Measurements from ENCODE around the gene CAB39L. TPM values are rescaled to one million over a fixed set of nuclear protein-coding genes. Genes with fewer than 3 reads are reported as not detected.
A peak's percentile ranks its signal among the peaks of the same experiment; 100 is the strongest.

CAB39L gene
- total and polyA plus RNA-seq, 4 donors, result 31.8 to 44.1 (median 36.5) TPM

GRCh38 chr13:49311816-49312215, 132.0 kb downstream of the CAB39L start:
- Histone ChIP-seq H3K36me3 (ENCODE audit: control insufficient read depth, insufficient read depth, low read length) (peaks cover 10% of the 10 kb centered on the region), H3K4me3 (ENCODE audit: low read depth, low read length) (no peak overlapping the region), H3K9me3 (ENCODE audit: control insufficient read depth, insufficient read depth, low read length) (no peaks in the 10 kb centered on the region), H3K27ac (ENCODE audit: low read depth, low read length) (no peak overlapping the region), H3K4me1 (ENCODE audit: control insufficient read depth, insufficient read depth, low read length) (peaks cover 14% of the 10 kb centered on the region), H3K27me3 (ENCODE audit: control insufficient read depth, insufficient read depth, low read length) (no peaks in the 10 kb centered on the region)
- 97% methylated on average over 5 of the region's 6 CpGs for WGBS (ENCODE audit: insufficient coverage)
- DNase-seq (ENCODE audit: low read depth in 4 of 6, low spot score in 6 of 6), result no peak

- peaks cover 18% of the 10 kb centered on the region for H3K36me3 ChIP-seq (ENCODE audit: control insufficient read depth, insufficient read depth, low read length)
- no peak for DNase-seq (ENCODE audit: low read depth in 4 of 6, low spot score in 6 of 6)
- 96% methylated on average over 2 of the region's 3 CpGs for WGBS (ENCODE audit: insufficient coverage)
- H3K27ac ChIP-seq (ENCODE audit: low read depth, low read length), result no peak overlapping the region
- H3K27me3 ChIP-seq (ENCODE audit: control insufficient read depth, insufficient read depth, low read length), result no peaks in the 10 kb centered on the region
- peaks cover 15% of the 10 kb centered on the region for H3K4me1 ChIP-seq (ENCODE audit: control insufficient read depth, insufficient read depth, low read length)
- H3K9me3 ChIP-seq (ENCODE audit: control insufficient read depth, insufficient read depth, low read length), result no peaks in the 10 kb centered on the region
- no peak overlapping the region for H3K4me3 ChIP-seq (ENCODE audit: low read depth, low read length)
Measured at GRCh38 chr13:49310251-49310650, 133.6 kb downstream of the CAB39L start.

- WGBS (ENCODE audit: insufficient coverage), result 54% methylated on average over 9 of the region's 11 CpGs
- H3K27ac ChIP-seq (ENCODE audit: low read depth, low read length), result peak overlapping the region; percentile 48
- H3K27me3 ChIP-seq (ENCODE audit: control insufficient read depth, insufficient read depth, low read length), result no peaks in the 10 kb centered on the region
- H3K4me3 ChIP-seq (ENCODE audit: low read depth, low read length), result no peak overlapping the region
- no peaks in the 10 kb centered on the region for H3K9me3 ChIP-seq (ENCODE audit: control insufficient read depth, insufficient read depth, low read length)
- peaks cover 17% of the 10 kb centered on the region for H3K4me1 ChIP-seq (ENCODE audit: control insufficient read depth, insufficient read depth, low read length)
- peaks cover 16% of the 10 kb centered on the region for H3K36me3 ChIP-seq (ENCODE audit: control insufficient read depth, insufficient read depth, low read length)
- no peak for DNase-seq (ENCODE audit: low read depth in 4 of 6, low spot score in 6 of 6)
Measured at GRCh38 chr13:49308921-49309408, 134.9 kb downstream of the CAB39L start.

GRCh38 chr13:49308097-49308875, 135.6 kb downstream of the CAB39L start:
- H3K4me3 ChIP-seq (ENCODE audit: low read depth, low read length), result no peak overlapping the region
- peak overlapping the region; percentile 48 for H3K27ac ChIP-seq (ENCODE audit: low read depth, low read length)
- peak in 1 of 6 donors; percentile 79 for DNase-seq (ENCODE audit: low read depth in 4 of 6, low spot score in 6 of 6)

GRCh38 chr13:49307365-49307764, 136.5 kb downstream of the CAB39L start:
- Histone ChIP-seq H3K27ac (ENCODE audit: low read depth, low read length) (no peak overlapping the region), H3K9me3 (ENCODE audit: control insufficient read depth, insufficient read depth, low read length) (no peaks in the 10 kb centered on the region), H3K4me1 (ENCODE audit: control insufficient read depth, insufficient read depth, low read length) (peaks cover 30% of the 10 kb centered on the region), H3K4me3 (ENCODE audit: low read depth, low read length) (no peak overlapping the region), H3K36me3 (ENCODE audit: control insufficient read depth, insufficient read depth, low read length) (peaks cover 15% of the 10 kb centered on the region), H3K27me3 (ENCODE audit: control insufficient read depth, insufficient read depth, low read length) (no peaks in the 10 kb centered on the region)
- 81% methylated on average over 4 of the region's 6 CpGs for WGBS (ENCODE audit: insufficient coverage)
- DNase-seq (ENCODE audit: low read depth in 4 of 6, low spot score in 6 of 6), result no peak

More at GRCh38 chr13:49308097-49308875, 135.6 kb downstream of the CAB39L start:
- Histone ChIP-seq H3K4me1 (ENCODE audit: control insufficient read depth, insufficient read depth, low read length) (peaks cover 23% of the 10 kb centered on the region), H3K27me3 (ENCODE audit: control insufficient read depth, insufficient read depth, low read length) (no peaks in the 10 kb centered on the region), H3K9me3 (ENCODE audit: control insufficient read depth, insufficient read depth, low read length) (no peaks in the 10 kb centered on the region), H3K36me3 (ENCODE audit: control insufficient read depth, insufficient read depth, low read length) (peaks cover 15% of the 10 kb centered on the region)
- WGBS (ENCODE audit: insufficient coverage), result 49% methylated on average over 5 of the region's 7 CpGs

- H3K4me1 ChIP-seq (ENCODE audit: control insufficient read depth, insufficient read depth, low read length), result peaks cover 41% of the 10 kb centered on the region
- no peaks in the 10 kb centered on the region for H3K9me3 ChIP-seq (ENCODE audit: control insufficient read depth, insufficient read depth, low read length)
- H3K27ac ChIP-seq (ENCODE audit: low read depth, low read length), result no peak overlapping the region
- H3K36me3 ChIP-seq (ENCODE audit: control insufficient read depth, insufficient read depth, low read length), result peaks cover 15% of the 10 kb centered on the region
- 65% methylated on average over 13 of the region's 15 CpGs for WGBS (ENCODE audit: insufficient coverage)
- DNase-seq (ENCODE audit: low read depth in 4 of 6, low spot score in 6 of 6), result no peak
- H3K27me3 ChIP-seq (ENCODE audit: control insufficient read depth, insufficient read depth, low read length), result no peaks in the 10 kb centered on the region
- H3K4me3 ChIP-seq (ENCODE audit: low read depth, low read length), result no peak overlapping the region
Measured at GRCh38 chr13:49305792-49306425, 138.0 kb downstream of the CAB39L start.

GRCh38 chr13:49304763-49305700, 138.8 kb downstream of the CAB39L start:
- Histone ChIP-seq H3K36me3 (ENCODE audit: control insufficient read depth, insufficient read depth, low read length) (peaks cover 14% of the 10 kb centered on the region), H3K27ac (ENCODE audit: low read depth, low read length) (no peak overlapping the region), H3K27me3 (ENCODE audit: control insufficient read depth, insufficient read depth, low read length) (no peaks in the 10 kb centered on the region), H3K4me3 (ENCODE audit: low read depth, low read length) (no peak overlapping the region), H3K4me1 (ENCODE audit: control insufficient read depth, insufficient read depth, low read length) (peaks cover 49% of the 10 kb centered on the region), H3K9me3 (ENCODE audit: control insufficient read depth, insufficient read depth, low read length) (no peaks in the 10 kb centered on the region)
- no peak for DNase-seq (ENCODE audit: low read depth in 4 of 6, low spot score in 6 of 6)
- WGBS (ENCODE audit: insufficient coverage), result 83% methylated on average over 25 of the region's 25 CpGs

- DNase-seq (ENCODE audit: low read depth in 4 of 6, low spot score in 6 of 6), result no peak
- Histone ChIP-seq H3K27ac (ENCODE audit: low read depth, low read length) (no peak overlapping the region), H3K4me1 (ENCODE audit: control insufficient read depth, insufficient read depth, low read length) (peaks cover 50% of the 10 kb centered on the region), H3K27me3 (ENCODE audit: control insufficient read depth, insufficient read depth, low read length) (no peaks in the 10 kb centered on the region), H3K4me3 (ENCODE audit: low read depth, low read length) (no peak overlapping the region), H3K36me3 (ENCODE audit: control insufficient read depth, insufficient read depth, low read length) (peaks cover 12% of the 10 kb centered on the region), H3K9me3 (ENCODE audit: control insufficient read depth, insufficient read depth, low read length) (no peaks in the 10 kb centered on the region)
- 94% methylated on average over 12 of the region's 12 CpGs for WGBS (ENCODE audit: insufficient coverage)
Measured at GRCh38 chr13:49304356-49304755, 139.5 kb downstream of the CAB39L start.

- WGBS (ENCODE audit: insufficient coverage), result 83% methylated on average over 11 of the region's 11 CpGs
- peaks cover 9% of the 10 kb centered on the region for H3K36me3 ChIP-seq (ENCODE audit: control insufficient read depth, insufficient read depth, low read length)
- no peaks in the 10 kb centered on the region for H3K9me3 ChIP-seq (ENCODE audit: control insufficient read depth, insufficient read depth, low read length)
- no peaks in the 10 kb centered on the region for H3K27me3 ChIP-seq (ENCODE audit: control insufficient read depth, insufficient read depth, low read length)
- H3K27ac ChIP-seq (ENCODE audit: low read depth, low read length), result no peak overlapping the region
- DNase-seq (ENCODE audit: low read depth in 4 of 6, low spot score in 6 of 6), result no peak
- H3K4me1 ChIP-seq (ENCODE audit: control insufficient read depth, insufficient read depth, low read length), result peaks cover 50% of the 10 kb centered on the region
- no peak overlapping the region for H3K4me3 ChIP-seq (ENCODE audit: low read depth, low read length)
Measured at GRCh38 chr13:49303533-49304252, 140.2 kb downstream of the CAB39L start.
